HepG2 (cell line): ENCODE results near the gene TMEM120A. TPM values are rescaled to one million over a fixed set of nuclear protein-coding genes. Genes with fewer than 3 reads are reported as not detected.
A peak's percentile ranks its signal among the peaks of the same experiment; 100 is the strongest.

Experiments
- BRCA1 ChIP-seq: sonication (generic); formaldehyde crosslinking; IDR thresholded peaks from 2 replicates; pipeline ENCODE4 v1.4.0; 2020; ENCODE audit warnings: missing genetic modification reagents
- FIP1L1 ChIP-seq: fragments of 200-400 bp; formaldehyde crosslinking; IDR thresholded peaks from 2 replicates; pipeline ENCODE4 v1.6.1; 2018; ENCODE audit warnings: low read depth, mild to moderate bottlenecking, low read length, moderate library complexity, borderline replicate concordance; ENCODE audit not compliant: insufficient read depth
- GTF2F1 ChIP-seq: fragments of 150-350 bp; IDR thresholded peaks from 2 replicates; pipeline ENCODE4 v1.6.1; 2014; ENCODE audit warnings: low read length
- HES4 ChIP-seq: sonication (generic); formaldehyde crosslinking; IDR thresholded peaks from 2 replicates; pipeline ENCODE4 v1.9.0; 2021; ENCODE audit warnings: mild to moderate bottlenecking, missing genetic modification reagents, borderline replicate concordance
- ISL2 ChIP-seq: sonication (generic); formaldehyde crosslinking; IDR thresholded peaks from 2 replicates; pipeline ENCODE4 v1.5.0; 2020; ENCODE audit warnings: missing genetic modification reagents
- NONO ChIP-seq, 2 experiments: fragments of 450-650 bp in 1 of 2; sonication (generic) in 1 of 2; formaldehyde crosslinking in 1 of 2; IDR thresholded peaks in 1 of 2; conservative IDR thresholded peaks in 1 of 2; 2 replicates each; pipeline versions ENCODE4 v1.6.1 to v1.8.0; 2017 to 2022; ENCODE audit warnings: mild to moderate bottlenecking in 1 of 2, missing genetic modification reagents in 1 of 2, moderate library complexity in 1 of 2
- RARA ChIP-seq: IDR thresholded peaks from 2 replicates; pipeline ENCODE4 v1.6.1; 2016; ENCODE audit warnings: missing genetic modification reagents, missing compliant biosample characterization
- REXO4 ChIP-seq: sonication (generic); formaldehyde crosslinking; IDR thresholded peaks from 2 replicates; pipeline ENCODE4 v1.8.0; 2022; ENCODE audit warnings: missing genetic modification reagents, mild to moderate bottlenecking, borderline replicate concordance
- TSC22D2 ChIP-seq: sonication (generic); formaldehyde crosslinking; IDR thresholded peaks from 2 replicates; pipeline ENCODE4 v1.5.1; 2020; ENCODE audit warnings: missing genetic modification reagents, mild to moderate bottlenecking, borderline replicate concordance
- ZNF101 ChIP-seq: sonication (generic); formaldehyde crosslinking; IDR thresholded peaks from 2 replicates; pipeline ENCODE4 v1.4.0; 2020; ENCODE audit warnings: mild to moderate bottlenecking, low read depth, missing genetic modification reagents, borderline replicate concordance
- ZNF329 ChIP-seq: sonication (generic); formaldehyde crosslinking; IDR thresholded peaks from 2 replicates; pipeline ENCODE4 v1.9.0; 2021; ENCODE audit warnings: low read depth, mild to moderate bottlenecking, missing genetic modification reagents
- ZNF350 ChIP-seq: sonication (generic); formaldehyde crosslinking; IDR thresholded peaks from 2 replicates; pipeline ENCODE4 v1.4.0; 2020; ENCODE audit warnings: mild to moderate bottlenecking, low read depth, missing genetic modification reagents, borderline replicate concordance
- ZNF44 ChIP-seq: sonication (generic); formaldehyde crosslinking; IDR thresholded peaks from 2 replicates; pipeline ENCODE4 v1.5.1; 2020; ENCODE audit warnings: mild to moderate bottlenecking, missing genetic modification reagents
- ZNF547 ChIP-seq: sonication (generic); formaldehyde crosslinking; IDR thresholded peaks from 2 replicates; pipeline ENCODE4 v1.5.1; 2020; ENCODE audit warnings: mild to moderate bottlenecking, missing genetic modification reagents
- ZNF790 ChIP-seq: sonication (generic); formaldehyde crosslinking; IDR thresholded peaks from 2 replicates; pipeline ENCODE4 v1.8.0; 2022; ENCODE audit warnings: missing genetic modification reagents, mild to moderate bottlenecking, borderline replicate concordance
- ZNF839 ChIP-seq: sonication (generic); formaldehyde crosslinking; IDR thresholded peaks from 2 replicates; pipeline ENCODE4 v1.4.0; 2020; ENCODE audit warnings: missing genetic modification reagents, mild to moderate bottlenecking, borderline replicate concordance
- polyA plus RNA-seq, 8 experiments: library from polyadenylated mRNA; depleted of rRNA in 3 of 8; stranded (reverse) in 7 of 8; unstranded in 1 of 8; fragments of >200 nt; fragmentation: Illumina TruSeq in 4 of 8; extraction: Trizol in 4 of 8; gene quantifications; 2 replicates each; pipeline versions ENCODE4 v1.2.1 to v1.2.3, GENCODE V29; 2011 to 2016; ENCODE audit warnings: low read depth in 4 of 8, missing spikeins in 1 of 8, mixed read lengths in 1 of 8; ENCODE audit not compliant: insufficient read depth in 1 of 8
- total RNA-seq, 5 experiments: library from RNA; depleted of rRNA; stranded (reverse); fragments of >200 nt; fragmentation: Illumina TruSeq; extraction: Trizol; gene quantifications; 2 replicates each; pipeline ENCODE4 v1.2.3, GENCODE V29; 2016; ENCODE audit warnings: low read depth in 1 of 5
- TF ChIP-seq, protein P1 (sequence below): sonication (generic); IDR thresholded peaks from 2 replicates; pipeline ENCODE4 v1.6.1; 2016; ENCODE audit warnings: low read depth, borderline replicate concordance
- TF ChIP-seq, protein P2 (sequence below): sonication (generic); formaldehyde crosslinking; IDR thresholded peaks from 2 replicates; pipeline ENCODE4 v1.4.0; 2020; ENCODE audit warnings: mild to moderate bottlenecking, missing genetic modification reagents
- TF ChIP-seq, protein P3 (sequence below): sonication (generic); formaldehyde crosslinking; conservative IDR thresholded peaks from 2 replicates; pipeline ENCODE4 v1.4.0; 2020; ENCODE audit warnings: mild to moderate bottlenecking, missing genetic modification reagents, moderate library complexity
- TF ChIP-seq, protein P4 (sequence below): IDR thresholded peaks from 2 replicates; pipeline ENCODE4 v1.4.0; 2020; ENCODE audit warnings: mild to moderate bottlenecking, missing genetic modification reagents

TMEM120A gene
- total and polyA plus RNA-seq, 2 of the 13 experiments (the other 11 are each of a cell fraction or from before 2014, with no cell fraction given) = 40.3 to 102 TPM

DNA sequence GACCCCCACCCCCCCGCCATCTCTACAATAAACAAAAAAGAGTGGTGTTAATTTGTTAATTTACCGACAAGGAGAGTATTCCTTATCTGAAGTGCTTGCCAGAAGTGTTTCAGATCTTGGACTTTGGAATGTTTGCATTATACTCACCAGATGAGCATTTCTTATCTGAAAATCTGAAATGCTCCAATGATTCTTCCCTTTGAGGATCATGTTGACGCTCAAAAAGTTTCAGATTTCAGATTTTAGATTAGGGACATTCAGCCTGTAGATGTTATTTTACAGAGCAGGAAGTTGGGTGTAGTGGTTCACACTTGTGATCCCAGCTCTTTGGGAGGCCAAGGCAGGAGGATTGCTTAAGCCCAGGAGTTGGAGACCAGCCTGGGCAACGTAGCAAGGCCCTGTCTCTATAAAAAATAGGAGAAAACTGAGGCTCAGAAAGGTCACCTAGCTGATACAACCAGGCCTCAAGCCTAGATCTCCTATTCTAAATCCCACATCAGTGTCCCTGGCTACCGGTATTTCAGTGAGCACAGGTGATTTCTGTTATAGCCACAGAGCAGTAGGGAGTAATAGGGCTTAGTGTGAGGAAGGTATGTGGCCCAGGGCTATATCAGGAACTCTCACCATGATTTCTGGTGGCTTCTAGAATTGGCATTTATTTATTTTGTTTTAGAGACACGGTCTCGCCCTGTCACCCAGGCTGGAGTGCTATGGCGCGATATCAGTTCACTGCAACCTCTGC lies 35.4 kb downstream of the TMEM120A start (continued):
- TF ChIP-seq ZNF101 (CRISPR knock-in tag) = no peak
- TF ChIP-seq, protein P1, sequence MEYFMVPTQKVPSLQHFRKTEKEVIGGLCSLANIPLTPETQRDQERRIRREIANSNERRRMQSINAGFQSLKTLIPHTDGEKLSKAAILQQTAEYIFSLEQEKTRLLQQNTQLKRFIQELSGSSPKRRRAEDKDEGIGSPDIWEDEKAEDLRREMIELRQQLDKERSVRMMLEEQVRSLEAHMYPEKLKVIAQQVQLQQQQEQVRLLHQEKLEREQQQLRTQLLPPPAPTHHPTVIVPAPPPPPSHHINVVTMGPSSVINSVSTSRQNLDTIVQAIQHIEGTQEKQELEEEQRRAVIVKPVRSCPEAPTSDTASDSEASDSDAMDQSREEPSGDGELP = peak; percentile 42; the same call in 1 of the 2 replicates
- TF ChIP-seq, protein P2, sequence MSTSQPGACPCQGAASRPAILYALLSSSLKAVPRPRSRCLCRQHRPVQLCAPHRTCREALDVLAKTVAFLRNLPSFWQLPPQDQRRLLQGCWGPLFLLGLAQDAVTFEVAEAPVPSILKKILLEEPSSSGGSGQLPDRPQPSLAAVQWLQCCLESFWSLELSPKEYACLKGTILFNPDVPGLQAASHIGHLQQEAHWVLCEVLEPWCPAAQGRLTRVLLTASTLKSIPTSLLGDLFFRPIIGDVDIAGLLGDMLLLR (CRISPR knock-in tag) = no peak
- TF ChIP-seq ZNF790 (CRISPR knock-in tag) = no peak
- no peak for TF ChIP-seq FIP1L1
- TF ChIP-seq NONO (IDR thresholded peaks at IDR 0.05) = no peak
- no peak for TF ChIP-seq NONO (CRISPR knock-in tag; conservative IDR thresholded peaks at IDR 0.05)
- no peak for TF ChIP-seq ZNF329 (CRISPR knock-in tag)
- TF ChIP-seq, protein P3, sequence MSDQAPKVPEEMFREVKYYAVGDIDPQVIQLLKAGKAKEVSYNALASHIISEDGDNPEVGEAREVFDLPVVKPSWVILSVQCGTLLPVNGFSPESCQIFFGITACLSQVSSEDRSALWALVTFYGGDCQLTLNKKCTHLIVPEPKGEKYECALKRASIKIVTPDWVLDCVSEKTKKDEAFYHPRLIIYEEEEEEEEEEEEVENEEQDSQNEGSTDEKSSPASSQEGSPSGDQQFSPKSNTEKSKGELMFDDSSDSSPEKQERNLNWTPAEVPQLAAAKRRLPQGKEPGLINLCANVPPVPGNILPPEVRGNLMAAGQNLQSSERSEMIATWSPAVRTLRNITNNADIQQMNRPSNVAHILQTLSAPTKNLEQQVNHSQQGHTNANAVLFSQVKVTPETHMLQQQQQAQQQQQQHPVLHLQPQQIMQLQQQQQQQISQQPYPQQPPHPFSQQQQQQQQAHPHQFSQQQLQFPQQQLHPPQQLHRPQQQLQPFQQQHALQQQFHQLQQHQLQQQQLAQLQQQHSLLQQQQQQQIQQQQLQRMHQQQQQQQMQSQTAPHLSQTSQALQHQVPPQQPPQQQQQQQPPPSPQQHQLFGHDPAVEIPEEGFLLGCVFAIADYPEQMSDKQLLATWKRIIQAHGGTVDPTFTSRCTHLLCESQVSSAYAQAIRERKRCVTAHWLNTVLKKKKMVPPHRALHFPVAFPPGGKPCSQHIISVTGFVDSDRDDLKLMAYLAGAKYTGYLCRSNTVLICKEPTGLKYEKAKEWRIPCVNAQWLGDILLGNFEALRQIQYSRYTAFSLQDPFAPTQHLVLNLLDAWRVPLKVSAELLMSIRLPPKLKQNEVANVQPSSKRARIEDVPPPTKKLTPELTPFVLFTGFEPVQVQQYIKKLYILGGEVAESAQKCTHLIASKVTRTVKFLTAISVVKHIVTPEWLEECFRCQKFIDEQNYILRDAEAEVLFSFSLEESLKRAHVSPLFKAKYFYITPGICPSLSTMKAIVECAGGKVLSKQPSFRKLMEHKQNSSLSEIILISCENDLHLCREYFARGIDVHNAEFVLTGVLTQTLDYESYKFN (CRISPR knock-in tag) = peak; percentile 39; the same call in 1 of the 2 replicates
- TF ChIP-seq ZNF350 (CRISPR knock-in tag) = no peak
- TF ChIP-seq HES4 (CRISPR knock-in tag) = no peak
- peak; percentile 46; the same call in 1 of the 2 replicates for TF ChIP-seq ISL2 (CRISPR knock-in tag)
- TF ChIP-seq BRCA1 = no peak
- no peak for TF ChIP-seq REXO4 (CRISPR knock-in tag)
- no peak for TF ChIP-seq RARA (CRISPR knock-in tag)
- no peak for TF ChIP-seq GTF2F1
- no peak for TF ChIP-seq TSC22D2
- TF ChIP-seq, protein P4, sequence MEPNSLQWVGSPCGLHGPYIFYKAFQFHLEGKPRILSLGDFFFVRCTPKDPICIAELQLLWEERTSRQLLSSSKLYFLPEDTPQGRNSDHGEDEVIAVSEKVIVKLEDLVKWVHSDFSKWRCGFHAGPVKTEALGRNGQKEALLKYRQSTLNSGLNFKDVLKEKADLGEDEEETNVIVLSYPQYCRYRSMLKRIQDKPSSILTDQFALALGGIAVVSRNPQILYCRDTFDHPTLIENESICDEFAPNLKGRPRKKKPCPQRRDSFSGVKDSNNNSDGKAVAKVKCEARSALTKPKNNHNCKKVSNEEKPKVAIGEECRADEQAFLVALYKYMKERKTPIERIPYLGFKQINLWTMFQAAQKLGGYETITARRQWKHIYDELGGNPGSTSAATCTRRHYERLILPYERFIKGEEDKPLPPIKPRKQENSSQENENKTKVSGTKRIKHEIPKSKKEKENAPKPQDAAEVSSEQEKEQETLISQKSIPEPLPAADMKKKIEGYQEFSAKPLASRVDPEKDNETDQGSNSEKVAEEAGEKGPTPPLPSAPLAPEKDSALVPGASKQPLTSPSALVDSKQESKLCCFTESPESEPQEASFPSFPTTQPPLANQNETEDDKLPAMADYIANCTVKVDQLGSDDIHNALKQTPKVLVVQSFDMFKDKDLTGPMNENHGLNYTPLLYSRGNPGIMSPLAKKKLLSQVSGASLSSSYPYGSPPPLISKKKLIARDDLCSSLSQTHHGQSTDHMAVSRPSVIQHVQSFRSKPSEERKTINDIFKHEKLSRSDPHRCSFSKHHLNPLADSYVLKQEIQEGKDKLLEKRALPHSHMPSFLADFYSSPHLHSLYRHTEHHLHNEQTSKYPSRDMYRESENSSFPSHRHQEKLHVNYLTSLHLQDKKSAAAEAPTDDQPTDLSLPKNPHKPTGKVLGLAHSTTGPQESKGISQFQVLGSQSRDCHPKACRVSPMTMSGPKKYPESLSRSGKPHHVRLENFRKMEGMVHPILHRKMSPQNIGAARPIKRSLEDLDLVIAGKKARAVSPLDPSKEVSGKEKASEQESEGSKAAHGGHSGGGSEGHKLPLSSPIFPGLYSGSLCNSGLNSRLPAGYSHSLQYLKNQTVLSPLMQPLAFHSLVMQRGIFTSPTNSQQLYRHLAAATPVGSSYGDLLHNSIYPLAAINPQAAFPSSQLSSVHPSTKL (CRISPR knock-in tag) = peak; percentile 47; the same call in 1 of the 2 replicates
- TF ChIP-seq ZNF44 = no peak
- TF ChIP-seq ZNF839 (CRISPR knock-in tag) = no peak
- no peak for TF ChIP-seq ZNF547 (CRISPR knock-in tag)
